HepG2 (cell line): Measurements from ENCODE around the gene SH3TC2. TPM values are rescaled to one million over a fixed set of nuclear protein-coding genes. Genes with fewer than 3 reads are reported as not detected.

Experiments
- ATAC-seq: fragments of 200-7000 bp; cut with Tn5 transposase; 3 replicates; pipeline ENCODE4 v1.9.1; 2020; ENCODE audit warnings: mild to moderate bottlenecking, moderate library complexity
- BruUV-seq: library from RNA; stranded (reverse); fragments of 400-500 nt; replicated peaks from 2 replicates; lab custom pipeline; 2021; lab: Mats Ljungman, UMichigan
- CTCF ChIA-PET: fragments of 300-600 bp; formaldehyde crosslinking; extraction: SDS; loops from one replicate; lab custom pipeline; 2021; ENCODE audit warnings: low total read pairs, inconsistent platforms, low intra/inter-chr PET ratio; lab: Yijun Ruan, JAX
- POLR2A ChIA-PET: fragments of 350-600 bp; sonication (Branson Sonifier 250); formaldehyde crosslinking; loops from one replicate; lab custom pipeline; 2020; ENCODE audit warnings: antibody characterized with exemption, inconsistent platforms; lab: Yijun Ruan, JAX
- DNase-seq: peaks from one replicate; pipeline ENCODE4 v3.0.0-alpha.2; 2015; ENCODE audit warnings: low spot score
- FAIRE-seq: peaks from 3 replicates; lab custom pipeline; 2011; peaks lifted over from hg19 to GRCh38; lab: Jason Lieb, UNC
- H2AFZ ChIP-seq: one replicate; pipeline ENCODE4 v1.6.1; 2011; ENCODE audit warnings: low read length, inconsistent platforms
- H3K27ac ChIP-seq: fragments of 300-600 bp; 3 replicates; pipeline ENCODE4 v1.8.0; 2011; ENCODE audit warnings: mixed run types, mild to moderate bottlenecking, mixed read lengths, low read length, inconsistent platforms; ENCODE audit not compliant: insufficient read depth; ENCODE audit errors: extremely low read length
- H3K27me3 ChIP-seq, 2 experiments: fragments of 200-600 bp in 1 of 2; 2 replicates in 1 of 2; 3 replicates in 1 of 2; pipeline versions ENCODE4 v1.6.0 to v1.8.0; 2011; ENCODE audit warnings: low read length in 2 of 2, mild to moderate bottlenecking in 2 of 2, moderate library complexity in 2 of 2, inconsistent platforms in 1 of 2; ENCODE audit not compliant: insufficient read depth in 2 of 2, control insufficient read depth in 1 of 2
- H3K36me3 ChIP-seq, 2 experiments: fragments of 200-600 bp in 1 of 2; replicated peaks in 1 of 2; 2 replicates in 1 of 2; 3 replicates in 1 of 2; pipeline versions ENCODE4 v1.5.1 to v1.8.0; 2011; ENCODE audit warnings: low read length in 2 of 2, inconsistent platforms in 1 of 2; ENCODE audit not compliant: insufficient read depth in 2 of 2, control insufficient read depth in 1 of 2
- H3K4me1 ChIP-seq: 2 replicates; pipeline ENCODE4 v1.5.1; 2012; ENCODE audit warnings: low read length, inconsistent platforms; ENCODE audit not compliant: insufficient read depth
- H3K4me2 ChIP-seq: 2 replicates; pipeline ENCODE4 v1.6.0; 2011; ENCODE audit warnings: low read depth, low read length, inconsistent platforms
- H3K4me3 ChIP-seq, 3 experiments: fragments of 200-600 bp in 1 of 3; sonication (generic), shearing (Covaris generic) in 1 of 3; replicated peaks in 1 of 3; 2 replicates each; pipeline ENCODE4 v1.5.1; 2011 to 2016; ENCODE audit warnings: low read length in 3 of 3, inconsistent platforms in 2 of 3, low read depth in 2 of 3, mild to moderate bottlenecking in 2 of 3, control low read depth in 1 of 3, mixed read lengths in 1 of 3; ENCODE audit not compliant: insufficient read depth in 1 of 3
- H3K79me2 ChIP-seq: one replicate; pipeline ENCODE4 v1.6.1; 2011; ENCODE audit warnings: low read length, inconsistent platforms; ENCODE audit not compliant: insufficient read depth
- H3K9ac ChIP-seq: 2 replicates; pipeline ENCODE4 v1.6.0; 2011; ENCODE audit warnings: mild to moderate bottlenecking, low read depth, low read length, inconsistent platforms; ENCODE audit not compliant: insufficient read depth
- H3K9me3 ChIP-seq: 2 replicates; pipeline ENCODE4 v1.5.1; 2012; ENCODE audit warnings: mild to moderate bottlenecking, low read length
- H4K20me1 ChIP-seq: 2 replicates; pipeline ENCODE4 v1.6.0; 2011; ENCODE audit warnings: inconsistent platforms, mild to moderate bottlenecking, low read length, moderate library complexity; ENCODE audit not compliant: insufficient read depth
- CBX1 ChIP-seq: IDR thresholded peaks from one replicate; pipeline ENCODE4 v1.6.1; 2016; ENCODE audit warnings: antibody characterized with exemption, low read depth
- HNRNPUL1 ChIP-seq: fragments of 200-400 bp; formaldehyde crosslinking; IDR thresholded peaks from 2 replicates; pipeline ENCODE4 v1.6.1; 2017; ENCODE audit warnings: low read depth, mild to moderate bottlenecking, low read length, moderate library complexity
- KMT2B ChIP-seq: IDR thresholded peaks from 2 replicates; pipeline ENCODE4 v1.6.1; 2016; ENCODE audit warnings: missing genetic modification reagents, missing compliant biosample characterization
- MXI1 ChIP-seq: IDR thresholded peaks from 3 replicates; pipeline ENCODE4 v1.6.1; 2012; ENCODE audit warnings: low read depth, low read length, inconsistent platforms, borderline replicate concordance
- NFIC ChIP-seq: IDR thresholded peaks from 2 replicates; pipeline ENCODE4 v1.6.1; 2012; ENCODE audit warnings: mild to moderate bottlenecking, low read length, inconsistent platforms
- PHF8 ChIP-seq: sonication (generic); formaldehyde crosslinking; IDR thresholded peaks from 2 replicates; pipeline ENCODE4 v1.5.0; 2020; ENCODE audit warnings: missing genetic modification reagents
- RBM22 ChIP-seq: fragments of 200-400 bp; formaldehyde crosslinking; optimal IDR thresholded peaks from 2 replicates; pipeline ENCODE3; 2017; ENCODE audit warnings: mild to moderate bottlenecking, low read length, moderate library complexity
- SMARCC2 ChIP-seq: fragments of 450-650 bp; IDR thresholded peaks from 2 replicates; pipeline ENCODE4 v1.6.1; 2017; ENCODE audit warnings: antibody characterized with exemption, mild to moderate bottlenecking
- ZNF292 ChIP-seq: sonication (generic); formaldehyde crosslinking; IDR thresholded peaks from 2 replicates; pipeline ENCODE4 v1.8.1; 2022; ENCODE audit warnings: mild to moderate bottlenecking, low read depth, missing genetic modification reagents, borderline replicate concordance
- WGBS: methylation state at CpG from one replicate; pipeline ENCODE4 v1.1.6; 2017; ENCODE audit warnings: low lambda C conversion rate; 5-methylcytosine and 5-hydroxymethylcytosine counted together
- in situ Hi-C: cut with HindIII; loops from 2 replicates; pipeline ENCODE4 v1.10.0; 2017; ENCODE audit warnings: low pct_unique_long_range_greater_than_20kb; ENCODE audit not compliant: extremely low pct_ligation_motif_present
- intact Hi-C: fragments of 100-400 bp; cut with micrococcal nuclease; formaldehyde crosslinking; loops from one replicate; pipeline ENCODE4 v1.10.0; 2022; ENCODE audit not compliant: unreplicated experiment
- polyA plus RNA-seq, 8 experiments: library from polyadenylated mRNA; depleted of rRNA in 3 of 8; stranded (reverse) in 7 of 8; unstranded in 1 of 8; fragments of >200 nt; fragmentation: Illumina TruSeq in 4 of 8; extraction: Trizol in 4 of 8; gene quantifications; 2 replicates each; pipeline versions ENCODE4 v1.2.1 to v1.2.3, GENCODE V29; 2011 to 2016; ENCODE audit warnings: low read depth in 4 of 8, missing spikeins in 1 of 8, mixed read lengths in 1 of 8; ENCODE audit not compliant: insufficient read depth in 1 of 8
- total RNA-seq, 5 experiments: library from RNA; depleted of rRNA; stranded (reverse); fragments of >200 nt; fragmentation: Illumina TruSeq; extraction: Trizol; gene quantifications; 2 replicates each; pipeline ENCODE4 v1.2.3, GENCODE V29; 2016; ENCODE audit warnings: low read depth in 1 of 5
- TF ChIP-seq, protein P1 (sequence below): sonication (generic); formaldehyde crosslinking; IDR thresholded peaks from 2 replicates; pipeline ENCODE4 v1.4.0; 2020; ENCODE audit warnings: missing genetic modification reagents
- TF ChIP-seq, protein P2 (sequence below): fragments of 450-650 bp; IDR thresholded peaks from 2 replicates; pipeline ENCODE4 v1.6.1; 2016

Gene SH3TC2
- total and polyA plus RNA-seq, 2 of the 13 experiments (the other 11 are each of a cell fraction or from before 2014, with no cell fraction given) = 0.34 to 0.71 TPM

DNA sequence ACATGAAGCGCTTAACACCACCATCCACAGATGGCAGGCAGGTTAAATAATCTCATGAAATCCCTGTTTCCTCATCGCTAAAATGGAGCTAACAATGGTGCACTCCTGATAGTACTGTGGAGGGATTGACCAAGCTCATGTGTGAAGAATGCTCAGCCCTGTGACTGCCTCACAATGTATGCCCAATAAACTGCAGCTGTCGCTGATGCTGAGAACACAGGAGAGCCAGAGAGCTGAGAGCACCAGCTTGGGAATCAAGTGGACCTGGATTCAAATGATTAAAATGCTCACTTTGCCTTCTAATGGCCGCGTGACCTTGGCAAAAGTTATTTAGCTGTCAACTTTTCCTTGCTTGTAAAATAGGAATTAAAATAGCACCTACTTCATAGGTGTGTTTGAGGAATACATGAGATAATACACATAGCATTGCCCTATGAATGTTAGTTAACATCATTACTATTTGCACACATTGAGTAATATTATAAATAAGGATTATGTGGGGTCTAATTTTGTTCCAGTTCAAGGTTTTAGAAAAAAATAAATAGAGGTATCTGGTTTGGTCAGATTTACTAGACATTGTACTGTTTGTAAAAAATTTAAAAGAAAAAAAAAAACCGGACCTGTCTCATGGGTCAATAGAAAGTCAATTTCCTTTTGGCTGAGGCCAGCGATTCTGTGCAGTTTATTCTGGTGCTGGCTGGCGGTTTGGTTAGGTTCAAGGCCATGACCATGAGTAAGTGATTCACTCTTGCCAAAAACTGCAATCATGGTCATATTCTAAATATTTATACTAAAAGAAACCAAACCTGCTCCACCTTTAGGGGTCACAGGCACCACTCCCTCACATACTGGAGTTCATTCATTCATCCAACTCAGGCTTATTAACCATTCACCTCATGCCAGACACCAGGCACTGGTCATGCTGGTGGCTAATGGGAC, 101.3 kb downstream of the SH3TC2 start (continued):
- no peak for TF ChIP-seq HNRNPUL1
- TF ChIP-seq MXI1 = no peak
- no peak for TF ChIP-seq SMARCC2

DNA sequence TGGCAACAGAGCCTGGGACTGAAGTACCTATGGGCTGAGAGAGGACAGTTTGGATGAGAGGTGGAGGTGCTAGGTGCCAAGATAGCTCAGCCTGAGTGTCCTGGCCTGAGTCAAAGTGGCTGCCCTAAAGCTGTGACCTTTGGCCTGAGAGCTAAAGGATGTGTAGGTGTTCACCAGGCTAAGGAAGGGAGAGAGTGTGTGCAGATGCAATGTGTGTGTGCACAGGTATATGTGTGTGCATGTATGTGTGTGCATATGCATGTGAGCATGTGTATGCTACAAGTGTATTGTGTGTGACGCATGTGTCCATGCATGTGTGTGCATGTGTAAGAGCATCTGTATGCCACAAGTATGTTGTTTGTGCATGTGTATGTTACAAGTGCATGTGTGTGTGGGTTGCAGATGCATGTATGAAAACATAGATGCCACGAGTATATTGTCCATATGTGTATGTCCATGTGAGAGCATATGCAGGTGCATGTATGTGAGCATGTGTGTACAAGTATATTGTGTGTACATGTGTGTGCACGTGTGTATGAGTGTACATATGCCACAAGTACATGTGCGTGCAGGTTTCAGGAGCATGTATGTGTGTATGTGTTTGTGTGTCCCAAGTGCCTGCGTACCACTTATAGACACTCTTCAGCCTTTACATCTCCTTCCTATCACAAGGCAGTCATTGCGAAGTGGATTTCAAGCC, 102.6 kb downstream of the SH3TC2 start:
- H4K20me1 ChIP-seq = no peaks in the 10 kb centered on the region
- H2AFZ ChIP-seq = no peak overlapping the region
- no peaks in the 10 kb centered on the region for H3K4me1 ChIP-seq
- ATAC-seq (no peak), DNase-seq (no peak), FAIRE-seq (no peak)
- no peak overlapping the region for H3K4me2 ChIP-seq
- in situ Hi-C loops (no loop called here), intact Hi-C loops (no loop called here)
- TF ChIP-seq NFIC (no peak), PHF8 (CRISPR knock-in tag) (no peak), KMT2B (CRISPR knock-in tag) (no peak), ZNF292 (CRISPR knock-in tag) (no peak), CBX1 (no peak), RBM22 (no peak)
- TF ChIP-seq, protein P1, sequence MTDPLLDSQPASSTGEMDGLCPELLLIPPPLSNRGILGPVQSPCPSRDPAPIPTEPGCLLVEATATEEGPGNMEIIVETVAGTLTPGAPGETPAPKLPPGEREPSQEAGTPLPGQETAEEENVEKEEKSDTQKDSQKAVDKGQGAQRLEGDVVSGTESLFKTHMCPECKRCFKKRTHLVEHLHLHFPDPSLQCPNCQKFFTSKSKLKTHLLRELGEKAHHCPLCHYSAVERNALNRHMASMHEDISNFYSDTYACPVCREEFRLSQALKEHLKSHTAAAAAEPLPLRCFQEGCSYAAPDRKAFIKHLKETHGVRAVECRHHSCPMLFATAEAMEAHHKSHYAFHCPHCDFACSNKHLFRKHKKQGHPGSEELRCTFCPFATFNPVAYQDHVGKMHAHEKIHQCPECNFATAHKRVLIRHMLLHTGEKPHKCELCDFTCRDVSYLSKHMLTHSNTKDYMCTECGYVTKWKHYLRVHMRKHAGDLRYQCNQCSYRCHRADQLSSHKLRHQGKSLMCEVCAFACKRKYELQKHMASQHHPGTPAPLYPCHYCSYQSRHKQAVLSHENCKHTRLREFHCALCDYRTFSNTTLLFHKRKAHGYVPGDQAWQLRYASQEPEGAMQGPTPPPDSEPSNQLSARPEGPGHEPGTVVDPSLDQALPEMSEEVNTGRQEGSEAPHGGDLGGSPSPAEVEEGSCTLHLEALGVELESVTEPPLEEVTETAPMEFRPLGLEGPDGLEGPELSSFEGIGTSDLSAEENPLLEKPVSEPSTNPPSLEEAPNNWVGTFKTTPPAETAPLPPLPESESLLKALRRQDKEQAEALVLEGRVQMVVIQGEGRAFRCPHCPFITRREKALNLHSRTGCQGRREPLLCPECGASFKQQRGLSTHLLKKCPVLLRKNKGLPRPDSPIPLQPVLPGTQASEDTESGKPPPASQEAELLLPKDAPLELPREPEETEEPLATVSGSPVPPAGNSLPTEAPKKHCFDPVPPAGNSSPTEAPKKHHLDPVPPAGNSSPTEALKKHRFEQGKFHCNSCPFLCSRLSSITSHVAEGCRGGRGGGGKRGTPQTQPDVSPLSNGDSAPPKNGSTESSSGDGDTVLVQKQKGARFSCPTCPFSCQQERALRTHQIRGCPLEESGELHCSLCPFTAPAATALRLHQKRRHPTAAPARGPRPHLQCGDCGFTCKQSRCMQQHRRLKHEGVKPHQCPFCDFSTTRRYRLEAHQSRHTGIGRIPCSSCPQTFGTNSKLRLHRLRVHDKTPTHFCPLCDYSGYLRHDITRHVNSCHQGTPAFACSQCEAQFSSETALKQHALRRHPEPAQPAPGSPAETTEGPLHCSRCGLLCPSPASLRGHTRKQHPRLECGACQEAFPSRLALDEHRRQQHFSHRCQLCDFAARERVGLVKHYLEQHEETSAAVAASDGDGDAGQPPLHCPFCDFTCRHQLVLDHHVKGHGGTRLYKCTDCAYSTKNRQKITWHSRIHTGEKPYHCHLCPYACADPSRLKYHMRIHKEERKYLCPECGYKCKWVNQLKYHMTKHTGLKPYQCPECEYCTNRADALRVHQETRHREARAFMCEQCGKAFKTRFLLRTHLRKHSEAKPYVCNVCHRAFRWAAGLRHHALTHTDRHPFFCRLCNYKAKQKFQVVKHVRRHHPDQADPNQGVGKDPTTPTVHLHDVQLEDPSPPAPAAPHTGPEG (CRISPR knock-in tag) = no peak
- TF ChIP-seq, protein P2, sequence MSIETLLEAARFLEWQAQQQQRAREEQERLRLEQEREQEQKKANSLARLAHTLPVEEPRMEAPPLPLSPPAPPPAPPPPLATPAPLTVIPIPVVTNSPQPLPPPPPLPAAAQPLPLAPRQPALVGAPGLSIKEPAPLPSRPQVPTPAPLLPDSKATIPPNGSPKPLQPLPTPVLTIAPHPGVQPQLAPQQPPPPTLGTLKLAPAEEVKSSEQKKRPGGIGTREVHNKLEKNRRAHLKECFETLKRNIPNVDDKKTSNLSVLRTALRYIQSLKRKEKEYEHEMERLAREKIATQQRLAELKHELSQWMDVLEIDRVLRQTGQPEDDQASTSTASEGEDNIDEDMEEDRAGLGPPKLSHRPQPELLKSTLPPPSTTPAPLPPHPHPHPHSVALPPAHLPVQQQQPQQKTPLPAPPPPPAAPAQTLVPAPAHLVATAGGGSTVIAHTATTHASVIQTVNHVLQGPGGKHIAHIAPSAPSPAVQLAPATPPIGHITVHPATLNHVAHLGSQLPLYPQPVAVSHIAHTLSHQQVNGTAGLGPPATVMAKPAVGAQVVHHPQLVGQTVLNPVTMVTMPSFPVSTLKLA = peak; percentile 95
- 28% methylated on average over 6 of the region's 6 CpGs for WGBS
- POLR2A ChIA-PET = no interaction called here
- no peaks in the 10 kb centered on the region for H3K27me3 ChIP-seq
- no peaks in the 10 kb centered on the region for H3K36me3 ChIP-seq
- no peak overlapping the region for H3K4me3 ChIP-seq
- H3K9me3 ChIP-seq = no peaks in the 10 kb centered on the region
- H3K79me2 ChIP-seq = no peaks in the 10 kb centered on the region
- H3K27ac ChIP-seq = no peak overlapping the region
- CTCF ChIA-PET = no interaction called here
- BruUV-seq = no TSS peak
- H3K9ac ChIP-seq = no peak overlapping the region
